HUES48 (cell line): ENCODE results near the gene WDR6.

Source experiments
- H3K27ac ChIP-seq: one replicate; pipeline ENCODE4 v1.7.0; 2013; ENCODE audit warnings: low read depth, low read length, inconsistent platforms
- H3K27me3 ChIP-seq: 2 replicates; pipeline ENCODE4 v1.6.1; 2013; ENCODE audit warnings: mild to moderate bottlenecking, low read length; ENCODE audit not compliant: control insufficient read depth, insufficient read depth
- H3K36me3 ChIP-seq: 2 replicates; pipeline ENCODE4 v1.6.1; 2013; ENCODE audit warnings: low read length; ENCODE audit not compliant: control insufficient read depth, insufficient read depth
- H3K4me1 ChIP-seq: 2 replicates; pipeline ENCODE4 v1.6.1; 2013; ENCODE audit warnings: mild to moderate bottlenecking, low read length; ENCODE audit not compliant: control insufficient read depth, insufficient read depth
- H3K4me3 ChIP-seq: 2 replicates; pipeline ENCODE4 v1.5.1; 2013; ENCODE audit warnings: mild to moderate bottlenecking, low read depth, low read length
- H3K9ac ChIP-seq: 2 replicates; pipeline ENCODE4 v1.6.1; 2013; ENCODE audit warnings: mild to moderate bottlenecking, low read depth, low read length, moderate library complexity
- H3K9me3 ChIP-seq: 2 replicates; pipeline ENCODE4 v1.6.1; 2013; ENCODE audit warnings: low read length; ENCODE audit not compliant: control insufficient read depth, insufficient read depth

Gene WDR6

DNA sequence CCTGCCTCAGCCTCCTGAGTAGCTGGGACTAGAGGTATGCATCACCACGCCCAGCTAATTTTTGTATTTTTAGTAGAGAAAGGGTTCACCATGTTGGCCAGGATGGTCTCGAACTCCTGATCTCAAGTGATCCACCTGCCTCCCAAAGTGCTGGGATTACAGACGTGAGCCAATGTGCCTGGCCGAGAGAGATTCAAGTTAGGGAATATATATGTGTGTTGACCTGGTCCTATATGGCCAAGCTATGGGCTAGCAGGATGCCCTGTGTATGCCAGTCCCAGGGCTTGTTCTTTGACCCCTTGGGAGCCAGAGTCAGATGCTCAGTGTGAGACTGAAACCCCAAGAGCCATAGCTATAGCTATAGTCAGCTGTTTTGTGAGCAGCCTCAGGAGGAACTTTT lies 16.6 kb downstream of the WDR6 start:
- Histone ChIP-seq H3K4me1 (peaks cover 19% of the 10 kb centered on the region), H3K4me3 (no peak overlapping the region), H3K27ac (no peak overlapping the region), H3K27me3 (no peaks in the 10 kb centered on the region), H3K9me3 (no peaks in the 10 kb centered on the region), H3K9ac (no peak overlapping the region), H3K36me3 (peaks cover 55% of the 10 kb centered on the region)

DNA sequence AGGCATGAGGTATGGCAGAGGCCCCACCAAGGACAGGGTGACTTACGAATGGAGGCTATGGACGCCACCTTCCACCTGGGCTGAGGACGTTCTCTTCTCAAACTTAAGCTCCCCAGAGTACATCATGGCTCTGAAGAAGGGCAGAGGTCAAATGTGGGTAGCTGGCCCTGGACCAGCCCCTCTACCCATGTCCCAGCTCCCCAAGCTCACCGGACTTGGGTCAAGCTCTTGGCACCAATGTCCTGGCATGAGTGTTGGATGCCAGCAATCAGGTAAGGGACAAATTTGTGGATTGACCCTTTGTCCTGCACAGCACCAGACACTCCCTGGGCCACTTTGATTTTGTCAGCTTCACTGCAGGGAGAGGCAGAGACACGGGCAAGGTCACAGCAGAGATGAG lies 17.3 kb downstream of the WDR6 start:
- H3K27ac ChIP-seq, result no peak overlapping the region
- no peaks in the 10 kb centered on the region for H3K27me3 ChIP-seq
- H3K9ac ChIP-seq, result no peak overlapping the region
- H3K4me3 ChIP-seq, result no peak overlapping the region
- peaks cover 55% of the 10 kb centered on the region for H3K36me3 ChIP-seq
- peaks cover 20% of the 10 kb centered on the region for H3K4me1 ChIP-seq
- H3K9me3 ChIP-seq, result no peaks in the 10 kb centered on the region

DNA sequence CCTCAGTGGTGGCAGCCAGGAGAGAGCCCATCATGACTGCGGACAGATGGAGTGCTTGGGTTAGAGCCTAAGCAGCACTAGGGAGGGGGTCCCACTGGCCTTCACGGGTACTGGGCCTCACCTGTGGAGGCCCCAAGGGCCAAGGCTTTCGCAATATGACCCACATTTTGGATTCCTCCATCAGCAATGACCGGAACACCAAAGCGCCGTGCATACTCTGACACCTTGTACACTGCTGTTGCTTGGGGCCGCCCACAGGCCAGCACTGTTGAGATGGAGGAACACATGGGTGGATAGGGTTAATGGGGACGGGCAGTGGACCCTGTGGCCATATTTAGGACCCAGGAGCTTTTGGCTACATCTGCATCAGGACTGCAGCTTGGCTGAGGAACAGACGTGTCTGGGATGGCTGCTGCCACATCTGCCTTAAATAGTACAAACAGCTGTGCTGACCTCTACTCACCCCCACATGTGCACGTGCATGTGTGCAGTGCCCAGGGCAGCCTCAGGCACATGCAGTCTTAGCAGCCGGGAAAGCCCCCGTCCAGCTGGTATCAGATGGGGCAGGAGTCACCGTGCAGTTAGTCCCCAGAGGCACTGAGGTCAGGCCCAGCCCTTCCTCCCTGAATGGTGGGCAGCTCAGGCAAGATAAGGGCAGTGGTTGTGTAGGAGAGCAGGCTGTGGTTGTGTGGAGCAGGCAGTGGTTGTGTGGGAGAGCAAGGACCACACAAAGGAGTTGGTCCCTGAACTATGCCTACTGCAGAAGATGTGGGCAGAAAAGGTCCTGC lies 18.0 kb downstream of the WDR6 start:
- Histone ChIP-seq H3K4me1 (peaks cover 15% of the 10 kb centered on the region), H3K27ac (no peak overlapping the region), H3K27me3 (no peaks in the 10 kb centered on the region), H3K9me3 (no peaks in the 10 kb centered on the region), H3K9ac (no peak overlapping the region), H3K4me3 (no peak overlapping the region), H3K36me3 (peaks cover 56% of the 10 kb centered on the region)

DNA sequence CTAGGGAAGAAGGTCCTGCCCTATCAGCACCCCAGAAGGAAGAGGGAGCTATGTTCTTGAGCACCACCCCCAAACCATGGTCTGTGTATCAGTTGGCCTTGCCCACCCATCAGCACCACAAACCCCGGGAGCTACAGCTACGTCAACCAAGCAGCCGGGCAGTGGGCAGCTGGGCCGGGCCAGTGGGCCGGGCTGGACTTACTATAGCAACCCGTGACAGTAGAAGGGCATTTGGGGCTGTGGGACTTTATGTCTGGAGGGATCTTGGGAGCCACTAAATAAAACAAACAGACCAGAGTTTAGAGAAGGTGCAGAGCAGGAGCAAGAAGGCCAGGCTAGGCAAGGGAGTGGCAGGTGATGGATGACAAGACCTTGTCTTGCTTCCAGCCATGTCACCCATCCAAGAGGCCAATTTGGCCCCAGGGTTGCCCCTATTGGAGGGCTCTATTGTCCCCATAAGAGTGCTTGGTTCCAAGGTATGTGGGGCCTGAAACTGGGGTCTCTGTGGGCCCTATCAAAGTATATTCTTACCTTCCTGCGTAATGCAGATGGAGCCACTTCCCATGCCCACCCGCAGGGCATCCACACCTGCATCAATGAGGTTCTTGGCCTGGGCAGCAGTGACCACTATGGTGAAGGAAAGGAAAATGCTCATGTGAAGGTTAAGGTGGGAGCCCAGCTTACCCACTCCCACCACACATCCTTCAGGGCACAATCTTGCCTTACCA lies 18.8 kb downstream of the WDR6 start:
- H3K36me3 ChIP-seq, result peaks cover 63% of the 10 kb centered on the region
- peaks cover 13% of the 10 kb centered on the region for H3K4me1 ChIP-seq
- H3K27me3 ChIP-seq, result no peaks in the 10 kb centered on the region
- H3K27ac ChIP-seq, result no peak overlapping the region
- no peaks in the 10 kb centered on the region for H3K9me3 ChIP-seq
- H3K9ac ChIP-seq, result no peak overlapping the region
- H3K4me3 ChIP-seq, result no peak overlapping the region

DNA sequence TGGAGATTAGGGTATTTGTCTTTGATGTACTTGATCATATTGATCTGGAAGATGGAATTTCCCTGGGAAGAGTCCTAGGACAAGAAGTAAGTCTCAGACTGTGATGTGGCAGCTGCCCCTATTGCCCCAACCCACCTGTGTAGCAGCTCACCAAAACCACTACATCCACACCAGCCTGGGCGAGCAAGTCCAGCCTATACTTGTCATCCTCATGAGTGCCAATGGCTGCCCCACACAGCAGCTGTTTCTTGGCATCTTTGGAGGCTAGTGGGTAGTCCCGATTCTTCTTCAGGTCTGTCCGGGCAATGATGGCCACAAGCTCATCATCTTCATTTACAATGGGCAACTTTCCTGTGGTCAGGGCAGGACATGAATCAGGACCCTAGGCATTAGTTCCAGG lies 19.3 kb downstream of the WDR6 start:
- Histone ChIP-seq H3K9me3 (no peaks in the 10 kb centered on the region), H3K36me3 (peaks cover 68% of the 10 kb centered on the region), H3K27me3 (no peaks in the 10 kb centered on the region), H3K27ac (no peak overlapping the region), H3K9ac (no peak overlapping the region), H3K4me1 (peaks cover 13% of the 10 kb centered on the region), H3K4me3 (no peak overlapping the region)

DNA sequence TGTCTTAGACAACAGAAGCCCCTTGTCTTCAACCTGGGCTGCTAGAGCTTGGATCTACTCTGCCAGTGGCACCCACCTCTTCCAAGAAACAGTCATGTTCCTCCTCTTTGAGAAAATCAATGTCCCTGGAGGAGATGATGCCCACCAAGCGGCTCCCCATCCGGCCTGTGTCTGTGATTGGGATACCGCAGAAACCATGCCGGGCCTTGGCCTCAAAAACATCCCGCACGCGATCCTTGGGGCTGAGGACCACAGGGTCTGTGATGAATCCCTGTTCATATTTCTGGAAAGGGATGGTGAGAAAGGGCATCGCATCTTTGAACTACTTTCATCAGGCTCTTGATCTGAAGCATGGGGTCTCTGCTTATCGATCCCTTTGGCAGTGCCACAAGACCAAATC lies 20.4 kb downstream of the WDR6 start:
- no peak overlapping the region for H3K4me3 ChIP-seq
- H3K9ac ChIP-seq, result no peak overlapping the region

DNA sequence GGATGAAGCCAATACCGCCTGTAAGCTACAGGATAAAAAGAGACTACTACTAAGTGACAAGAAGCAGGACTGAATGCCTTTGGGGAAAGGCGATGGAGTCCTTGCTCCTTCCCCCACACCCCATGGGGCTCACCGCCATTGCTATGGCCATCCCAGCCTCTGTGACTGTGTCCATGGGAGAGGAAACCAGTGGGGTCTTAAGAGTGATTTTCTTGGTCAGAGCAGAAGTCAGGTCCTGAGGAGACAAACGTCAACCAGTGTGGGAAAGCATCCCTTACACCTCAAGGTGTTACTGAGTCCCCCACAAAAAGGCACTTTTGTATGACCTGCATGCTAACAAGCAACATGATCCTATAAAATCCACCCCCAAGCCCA lies 21.1 kb downstream of the WDR6 start:
- no peaks in the 10 kb centered on the region for H3K27me3 ChIP-seq
- H3K36me3 ChIP-seq, result peaks cover 80% of the 10 kb centered on the region
- peak overlapping the region; percentile 81 for H3K4me3 ChIP-seq
- no peaks in the 10 kb centered on the region for H3K9me3 ChIP-seq
- H3K27ac ChIP-seq, result peak overlapping the region; percentile 89
- peaks cover 9% of the 10 kb centered on the region for H3K4me1 ChIP-seq
- H3K9ac ChIP-seq, result peak overlapping the region; percentile 86; the same call in 1 of the 2 replicates

More for the DNA sequence above, 20.4 kb downstream of the WDR6 start:
- peaks cover 79% of the 10 kb centered on the region for H3K36me3 ChIP-seq
- no peaks in the 10 kb centered on the region for H3K27me3 ChIP-seq
- H3K9me3 ChIP-seq, result no peaks in the 10 kb centered on the region
- H3K4me1 ChIP-seq, result peaks cover 13% of the 10 kb centered on the region
- H3K27ac ChIP-seq, result no peak overlapping the region

DNA sequence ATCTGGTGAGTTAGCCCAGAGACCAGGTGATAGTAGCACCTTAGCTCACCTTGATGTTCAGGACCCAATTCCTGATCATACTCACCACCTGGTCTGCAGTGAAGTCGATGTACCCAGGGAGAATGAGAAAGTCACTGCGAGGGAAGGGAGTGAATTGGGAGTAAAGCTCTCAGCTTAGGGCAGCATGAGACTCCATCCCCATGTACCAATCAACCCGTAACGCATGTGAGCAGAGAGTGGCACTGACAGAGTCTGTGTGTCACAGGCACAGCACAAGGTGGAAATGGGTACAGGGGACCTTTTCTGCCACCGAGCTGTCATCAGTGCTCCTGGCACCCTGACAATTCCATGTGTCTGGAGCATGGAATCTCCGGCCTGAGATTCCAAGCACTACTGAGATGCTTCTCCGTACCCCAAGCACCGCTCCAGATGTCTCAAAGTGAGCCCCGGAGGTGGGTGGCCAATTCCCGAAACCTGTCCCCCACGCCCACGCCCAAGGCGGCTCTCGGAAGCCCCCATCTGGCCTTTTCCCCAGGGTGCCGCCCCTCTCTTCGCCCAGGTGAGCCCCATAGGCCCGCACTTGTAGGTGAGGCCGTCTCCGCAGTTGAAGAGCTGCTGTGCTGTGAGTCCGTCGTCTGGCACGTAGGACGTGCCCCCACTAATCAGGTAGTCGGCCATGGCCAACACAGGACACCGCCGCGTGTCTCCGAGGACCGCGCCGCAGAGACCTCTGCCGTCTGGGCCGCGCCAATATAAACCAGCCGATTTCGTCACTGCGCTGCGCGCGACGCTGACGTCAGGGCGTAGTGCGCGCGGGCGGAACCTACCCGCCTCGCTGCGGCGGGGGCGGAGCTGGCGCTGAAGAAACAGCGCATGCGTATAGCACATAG lies 21.7 kb downstream of the WDR6 start, which contains the start of gene IMPDH2:
TSS of gene IMPDH2 (minus strand) at position 726 of the 890 bp plus-strand sequence. CDS start at position 678, 48 bp downstream.
- no peaks in the 10 kb centered on the region for H3K9me3 ChIP-seq
- peak within 1 kb of the TSS; percentile 86 for H3K9ac ChIP-seq
- H3K27me3 ChIP-seq, result no peaks in the 10 kb centered on the region
- peak within 1 kb of the TSS; percentile 89 for H3K27ac ChIP-seq
- H3K4me1 ChIP-seq, result peaks cover 9% of the 10 kb centered on the region
- peak within 1 kb of the TSS; percentile 81 for H3K4me3 ChIP-seq
- H3K36me3 ChIP-seq, result peaks cover 78% of the 10 kb centered on the region

DNA sequence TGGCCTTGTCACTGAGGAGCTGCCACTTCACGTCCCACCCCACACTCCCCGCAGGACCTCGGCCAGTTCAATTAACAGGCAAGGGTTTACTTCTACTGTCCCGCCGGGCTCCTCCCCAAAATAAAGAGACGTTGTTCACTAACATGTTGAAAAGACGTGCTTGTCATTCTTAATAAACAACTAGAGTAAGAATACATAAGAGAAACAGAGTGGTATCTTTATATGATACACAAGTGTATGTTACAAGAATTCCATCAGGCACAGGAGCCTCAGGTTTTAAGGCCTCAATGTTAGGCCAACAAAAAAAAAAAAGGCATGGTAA lies 22.3 kb downstream of the WDR6 start:
- Histone ChIP-seq H3K36me3 (peaks cover 77% of the 10 kb centered on the region), H3K27me3 (no peaks in the 10 kb centered on the region), H3K27ac (peak overlapping the region; percentile 46), H3K4me3 (no peak overlapping the region; the same call in 1 of the 2 replicates), H3K9ac (no peak overlapping the region), H3K4me1 (peaks cover 9% of the 10 kb centered on the region), H3K9me3 (no peaks in the 10 kb centered on the region)

DNA sequence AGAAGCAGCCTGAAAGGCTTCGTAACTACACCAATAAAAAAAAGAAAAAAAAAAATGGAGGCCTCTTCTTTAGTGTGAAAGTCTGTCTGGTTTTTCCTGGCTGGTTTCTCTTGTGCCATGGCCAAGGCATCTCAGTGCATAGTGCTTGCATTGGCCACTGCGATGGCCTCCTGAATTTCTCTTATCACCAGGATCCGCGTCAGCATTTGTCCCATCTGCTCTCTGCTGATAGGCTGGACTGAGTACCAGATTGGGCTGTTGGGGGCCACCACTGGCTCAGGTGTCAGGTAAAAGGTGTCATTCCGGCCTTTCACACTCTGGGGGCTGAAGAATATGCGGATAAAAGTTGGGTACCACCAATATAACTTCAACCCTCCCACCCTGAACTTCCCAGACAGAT lies 23.1 kb downstream of the WDR6 start:
- H3K9me3 ChIP-seq, result no peaks in the 10 kb centered on the region
- H3K4me3 ChIP-seq, result no peak overlapping the region
- H3K27me3 ChIP-seq, result no peaks in the 10 kb centered on the region
- H3K27ac ChIP-seq, result no peak overlapping the region
- H3K36me3 ChIP-seq, result peaks cover 77% of the 10 kb centered on the region
- no peak overlapping the region for H3K9ac ChIP-seq
- H3K4me1 ChIP-seq, result peaks cover 9% of the 10 kb centered on the region
